Activated naive CD4-positive, alpha-beta T cell (primary cell): ENCODE measurements around the gene SULT1C4.
"Not testable (repeated sequence)": the region's sequence is repeated elsewhere in the genome, so short reads cannot be mapped to it uniquely, and the experiment has no call there.

Experiments used
- DNase-seq, 4 experiments: peaks; one replicate each; lab custom pipeline; 2025; lab: John Stamatoyannopoulos, UW

The SULT1C4 gene

GRCh38 chr2:108377815-108378630, at the start of gene SULT1C4:
Gene SULT1C4, plus strand, starts transcription at chr2:108377954. Its CDS starts 384 bp downstream, at chr2:108378338.
- no peak for DNase-seq

- no peak for DNase-seq
Measured at GRCh38 chr2:108329771-108330170, 48.0 kb upstream of the SULT1C4 start.

GRCh38 chr2:108330979-108331378, 46.8 kb upstream of the SULT1C4 start:
- no peak for DNase-seq

GRCh38 chr2:108345951-108346350, 31.8 kb upstream of the SULT1C4 start:
- no peak for DNase-seq

- no peak for DNase-seq
Measured at GRCh38 chr2:108346827-108347226, 30.9 kb upstream of the SULT1C4 start.

- DNase-seq = no peak
Measured at GRCh38 chr2:108347786-108348185, 30.0 kb upstream of the SULT1C4 start.

GRCh38 chr2:108348816-108349570, 28.8 kb upstream of the SULT1C4 start:
- DNase-seq = no peak

GRCh38 chr2:108349571-108349928, 28.2 kb upstream of the SULT1C4 start:
- no peak for DNase-seq

- DNase-seq = no peak
Measured at GRCh38 chr2:108351889-108352288, 25.9 kb upstream of the SULT1C4 start.

GRCh38 chr2:108354136-108354535, 23.6 kb upstream of the SULT1C4 start:
- DNase-seq = no peak

- DNase-seq = no peak
Measured at GRCh38 chr2:108355906-108356734, 21.6 kb upstream of the SULT1C4 start.

- not testable (repeated sequence) for DNase-seq
Measured at GRCh38 chr2:108359336-108359735, 18.4 kb upstream of the SULT1C4 start.

GRCh38 chr2:108360776-108361468, 16.8 kb upstream of the SULT1C4 start:
- no peak for DNase-seq

- DNase-seq = no peak
Measured at GRCh38 chr2:108363024-108363907, 14.5 kb upstream of the SULT1C4 start.

GRCh38 chr2:108363908-108364225, 13.9 kb upstream of the SULT1C4 start:
- DNase-seq = no peak

- DNase-seq = no peak
Measured at GRCh38 chr2:108364676-108365297, 13.0 kb upstream of the SULT1C4 start.

GRCh38 chr2:108365656-108366055, 12.1 kb upstream of the SULT1C4 start:
- no peak for DNase-seq

GRCh38 chr2:108367014-108367413, 10.7 kb upstream of the SULT1C4 start:
- no peak for DNase-seq

- DNase-seq = no peak
Measured at GRCh38 chr2:108367561-108368175, 10.1 kb upstream of the SULT1C4 start.

- no peak for DNase-seq
Measured at GRCh38 chr2:108369153-108369552, 8.6 kb upstream of the SULT1C4 start.
